GM10266 (cell line): ENCODE results near the gene RARA.

Experiments
- DNase-seq: peaks from one replicate; pipeline ENCODE4 v3.0.0; 2012; ENCODE audit errors: extremely low spot score
- CTCF ChIP-seq: IDR thresholded peaks from 2 replicates; pipeline ENCODE4 v1.5.1; 2012; ENCODE audit warnings: mild to moderate bottlenecking, low read depth; ENCODE audit not compliant: control insufficient read depth, insufficient read depth; ENCODE audit errors: missing control alignments

The RARA gene

GRCh38 chr17:40313668-40314583, 4.9 kb downstream of the RARA start:
- no peak for TF ChIP-seq CTCF
- no peak for DNase-seq

- no peak for DNase-seq
- TF ChIP-seq CTCF = no peak
Observed at GRCh38 chr17:40314584-40314956, 5.6 kb downstream of the RARA start.

DNA sequence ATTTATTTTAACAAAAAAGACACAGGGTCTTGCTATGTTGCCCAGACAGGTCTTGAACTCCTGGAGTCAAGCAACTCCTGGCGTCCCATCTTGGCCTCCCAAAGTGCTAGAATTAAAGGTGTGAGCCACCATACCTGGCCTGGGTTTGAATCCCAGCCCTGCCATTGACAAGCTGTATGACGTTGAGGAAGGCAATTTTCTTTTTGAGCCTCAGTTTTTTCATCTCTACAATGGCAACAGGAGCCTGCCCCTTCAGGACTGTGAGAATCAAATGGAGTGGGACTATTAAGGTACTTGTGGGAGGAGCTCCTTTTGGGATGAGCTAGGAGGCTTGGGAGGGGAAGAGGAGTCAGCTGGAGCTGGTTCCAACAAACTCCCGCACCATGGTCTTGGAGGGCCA, 6.2 kb downstream of the RARA start:
- no peak for TF ChIP-seq CTCF
- DNase-seq = no peak

- DNase-seq = peak; percentile 6
- no peak for TF ChIP-seq CTCF
Observed at GRCh38 chr17:40315678-40316570, 6.9 kb downstream of the RARA start.

DNA sequence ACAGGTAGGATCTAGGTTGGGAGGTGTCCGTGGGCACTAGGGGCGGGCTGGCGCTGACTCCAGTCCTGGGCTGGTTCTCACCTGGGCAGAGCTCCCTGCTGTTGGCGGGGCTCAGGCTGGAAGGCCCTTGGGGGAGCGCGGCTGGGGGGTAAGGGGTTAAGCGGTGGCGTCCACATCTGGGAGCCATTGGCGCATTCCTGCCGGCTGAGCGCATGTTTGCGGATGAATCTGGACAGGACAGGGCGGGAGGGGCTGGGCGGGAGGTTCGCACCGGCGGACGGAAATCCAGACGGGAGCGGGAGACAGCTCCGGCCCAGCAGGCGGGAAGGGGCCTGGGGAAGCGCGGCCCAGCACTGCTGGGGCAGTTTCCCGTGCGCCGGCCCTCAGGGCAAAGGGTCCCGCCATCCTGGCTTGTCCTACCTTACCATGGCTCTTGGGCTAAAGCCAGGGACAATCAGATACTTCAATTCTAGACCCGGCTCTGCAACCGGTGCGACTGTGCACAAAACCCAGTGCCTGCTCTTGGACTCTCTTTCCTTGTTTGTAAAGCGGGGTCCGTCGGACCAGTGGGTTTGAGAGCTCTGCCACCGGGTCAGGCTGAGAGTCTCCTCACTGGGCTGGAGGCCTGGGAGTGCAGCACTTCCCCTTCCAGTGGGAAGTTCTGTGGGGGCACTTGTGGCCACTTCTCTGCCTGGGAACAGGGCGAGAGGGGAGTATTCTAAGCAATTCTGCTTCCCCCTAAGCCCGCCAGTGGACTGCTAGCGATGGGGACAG, 7.8 kb downstream of the RARA start:
- DNase-seq = no peak
- TF ChIP-seq CTCF = no peak

- peak; percentile 61 for TF ChIP-seq CTCF
- peak; percentile 76 for DNase-seq
Observed at GRCh38 chr17:40317345-40317873, 8.4 kb downstream of the RARA start.
